A673 (cell line): ENCODE data around the gene KIF7. TPM values are rescaled to one million over a fixed set of nuclear protein-coding genes. Genes with fewer than 3 reads are reported as not detected.
A peak's percentile ranks its signal among the peaks of the same experiment; 100 is the strongest.

Experiments
- BruUV-seq: library from RNA; stranded (reverse); fragments of 400-500 nt; replicated peaks from 2 replicates; lab custom pipeline; 2021; lab: Mats Ljungman, UMichigan
- CTCF ChIA-PET: fragments of 300-600 bp; sonication (Branson Sonifier 250); formaldehyde crosslinking; loops from one replicate; lab custom pipeline; 2022; ENCODE audit warnings: antibody characterized with exemption; lab: Charles Lee
- POLR2A ChIA-PET: fragments of 300-600 bp; sonication (Branson Sonifier 250); formaldehyde crosslinking; loops from one replicate; lab custom pipeline; 2022; ENCODE audit warnings: antibody characterized with exemption; ENCODE audit not compliant: low non-redundant PET; lab: Charles Lee
- DNase-seq: peaks from one replicate; pipeline ENCODE4 v3.0.0-alpha.2; 2015; ENCODE audit warnings: low spot score
- H3K27ac ChIP-seq: fragments of 200-600 bp; sonication (generic); 2 replicates; pipeline ENCODE4 v1.5.1; 2016; ENCODE audit warnings: mixed run types, low read depth, mild to moderate bottlenecking, mixed read lengths, antibody characterized with exemption, low read length; ENCODE audit not compliant: poor library complexity, severe bottlenecking
- H3K27me3 ChIP-seq: fragments of 200-600 bp; sonication (generic); replicated peaks from 2 replicates; pipeline ENCODE4 v1.6.1; 2017; ENCODE audit warnings: mixed run types, low read depth, mild to moderate bottlenecking, mixed read lengths, antibody characterized with exemption, low read length; ENCODE audit not compliant: insufficient read depth, poor library complexity
- H3K36me3 ChIP-seq: fragments of 200-600 bp; sonication (generic); 2 replicates; pipeline ENCODE4 v1.6.1; 2016; ENCODE audit warnings: mixed run types, mild to moderate bottlenecking, mixed read lengths, antibody characterized with exemption, low read length; ENCODE audit not compliant: insufficient read depth, poor library complexity, severe bottlenecking
- H3K4me1 ChIP-seq: fragments of 200-600 bp; sonication (generic); 2 replicates; pipeline ENCODE4 v1.6.1; 2017; ENCODE audit warnings: mixed run types, mild to moderate bottlenecking, mixed read lengths, antibody characterized with exemption, low read length; ENCODE audit not compliant: insufficient read depth, poor library complexity, severe bottlenecking
- H3K4me3 ChIP-seq: fragments of 200-600 bp; sonication (generic); 2 replicates; pipeline ENCODE4 v1.5.1; 2016; ENCODE audit warnings: low read depth, mixed run types, mild to moderate bottlenecking, mixed read lengths, low read length; ENCODE audit not compliant: poor library complexity, severe bottlenecking
- H3K9me3 ChIP-seq: fragments of 200-600 bp; sonication (generic); 2 replicates; pipeline ENCODE4 v1.6.1; 2016; ENCODE audit warnings: mixed run types, low read depth, mild to moderate bottlenecking, mixed read lengths, antibody characterized with exemption, low read length; ENCODE audit not compliant: poor library complexity, severe bottlenecking
- EZH2 ChIP-seq: fragments of 200-600 bp; sonication (generic); IDR thresholded peaks from 2 replicates; pipeline ENCODE4 v1.6.1; 2017; ENCODE audit warnings: borderline replicate concordance, low read depth, mild to moderate bottlenecking, mixed read lengths, antibody characterized with exemption, low read length; ENCODE audit not compliant: poor library complexity, severe bottlenecking
- intact Hi-C: fragments of 100-400 bp; cut with micrococcal nuclease; formaldehyde crosslinking; loops from one replicate; pipeline ENCODE4 v1.10.0; 2022; ENCODE audit not compliant: unreplicated experiment
- total RNA-seq: library from RNA; stranded (reverse); gene quantifications from 2 replicates; pipeline ENCODE4 v1.2.3, GENCODE V29; 2021
- TF ChIP-seq, protein P1 (sequence below): fragments of 300-800, 200-600 bp; sonication (generic); conservative IDR thresholded peaks from 2 replicates; pipeline ENCODE4 v1.5.1; 2017; ENCODE audit warnings: low read depth, mild to moderate bottlenecking, antibody characterized with exemption, low read length, moderate library complexity, mixed read lengths

Gene KIF7
- total RNA-seq, 1 experiment from 2014 or later: 9.5 TPM

GRCh38 chr15:89674526-89674925 lies 19.3 kb upstream of the KIF7 start:
- no peak for TF ChIP-seq EZH2
- H3K4me1 ChIP-seq: no peaks in the 10 kb centered on the region
- BruUV-seq: no TSS peak
- POLR2A ChIA-PET: interaction anchor here (0.7 kb wide), 1 partner anchor 10 kb away, joined by 12 read pairs; no protein-coding TSS in a partner anchor
- DNase-seq: no peak
- no peak overlapping the region for H3K4me3 ChIP-seq
- intact Hi-C loops: no loop called here
- H3K9me3 ChIP-seq: no peaks in the 10 kb centered on the region
- CTCF ChIA-PET: no interaction called here
- no peaks in the 10 kb centered on the region for H3K36me3 ChIP-seq
- H3K27me3 ChIP-seq: no peaks in the 10 kb centered on the region
- no peak overlapping the region for H3K27ac ChIP-seq

GRCh38 chr15:89673165-89673512 lies 17.9 kb upstream of the KIF7 start:
- no peaks in the 10 kb centered on the region for H3K36me3 ChIP-seq
- H3K27ac ChIP-seq: no peak overlapping the region
- intact Hi-C loops: no loop called here
- BruUV-seq: no TSS peak
- H3K4me3 ChIP-seq: no peak overlapping the region
- CTCF ChIA-PET: interaction anchor here (0.5 to 1.1 kb wide), 3 partner anchors 9 to 415 kb away, joined by 3 read pairs; no protein-coding TSS in a partner anchor
- no peak for TF ChIP-seq EZH2
- TF ChIP-seq, protein P1, sequence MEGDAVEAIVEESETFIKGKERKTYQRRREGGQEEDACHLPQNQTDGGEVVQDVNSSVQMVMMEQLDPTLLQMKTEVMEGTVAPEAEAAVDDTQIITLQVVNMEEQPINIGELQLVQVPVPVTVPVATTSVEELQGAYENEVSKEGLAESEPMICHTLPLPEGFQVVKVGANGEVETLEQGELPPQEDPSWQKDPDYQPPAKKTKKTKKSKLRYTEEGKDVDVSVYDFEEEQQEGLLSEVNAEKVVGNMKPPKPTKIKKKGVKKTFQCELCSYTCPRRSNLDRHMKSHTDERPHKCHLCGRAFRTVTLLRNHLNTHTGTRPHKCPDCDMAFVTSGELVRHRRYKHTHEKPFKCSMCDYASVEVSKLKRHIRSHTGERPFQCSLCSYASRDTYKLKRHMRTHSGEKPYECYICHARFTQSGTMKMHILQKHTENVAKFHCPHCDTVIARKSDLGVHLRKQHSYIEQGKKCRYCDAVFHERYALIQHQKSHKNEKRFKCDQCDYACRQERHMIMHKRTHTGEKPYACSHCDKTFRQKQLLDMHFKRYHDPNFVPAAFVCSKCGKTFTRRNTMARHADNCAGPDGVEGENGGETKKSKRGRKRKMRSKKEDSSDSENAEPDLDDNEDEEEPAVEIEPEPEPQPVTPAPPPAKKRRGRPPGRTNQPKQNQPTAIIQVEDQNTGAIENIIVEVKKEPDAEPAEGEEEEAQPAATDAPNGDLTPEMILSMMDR: peak; percentile 76
- DNase-seq: peak; percentile 69
- no peaks in the 10 kb centered on the region for H3K4me1 ChIP-seq
- no peaks in the 10 kb centered on the region for H3K27me3 ChIP-seq
- no peaks in the 10 kb centered on the region for H3K9me3 ChIP-seq
- POLR2A ChIA-PET: no interaction called here

DNA sequence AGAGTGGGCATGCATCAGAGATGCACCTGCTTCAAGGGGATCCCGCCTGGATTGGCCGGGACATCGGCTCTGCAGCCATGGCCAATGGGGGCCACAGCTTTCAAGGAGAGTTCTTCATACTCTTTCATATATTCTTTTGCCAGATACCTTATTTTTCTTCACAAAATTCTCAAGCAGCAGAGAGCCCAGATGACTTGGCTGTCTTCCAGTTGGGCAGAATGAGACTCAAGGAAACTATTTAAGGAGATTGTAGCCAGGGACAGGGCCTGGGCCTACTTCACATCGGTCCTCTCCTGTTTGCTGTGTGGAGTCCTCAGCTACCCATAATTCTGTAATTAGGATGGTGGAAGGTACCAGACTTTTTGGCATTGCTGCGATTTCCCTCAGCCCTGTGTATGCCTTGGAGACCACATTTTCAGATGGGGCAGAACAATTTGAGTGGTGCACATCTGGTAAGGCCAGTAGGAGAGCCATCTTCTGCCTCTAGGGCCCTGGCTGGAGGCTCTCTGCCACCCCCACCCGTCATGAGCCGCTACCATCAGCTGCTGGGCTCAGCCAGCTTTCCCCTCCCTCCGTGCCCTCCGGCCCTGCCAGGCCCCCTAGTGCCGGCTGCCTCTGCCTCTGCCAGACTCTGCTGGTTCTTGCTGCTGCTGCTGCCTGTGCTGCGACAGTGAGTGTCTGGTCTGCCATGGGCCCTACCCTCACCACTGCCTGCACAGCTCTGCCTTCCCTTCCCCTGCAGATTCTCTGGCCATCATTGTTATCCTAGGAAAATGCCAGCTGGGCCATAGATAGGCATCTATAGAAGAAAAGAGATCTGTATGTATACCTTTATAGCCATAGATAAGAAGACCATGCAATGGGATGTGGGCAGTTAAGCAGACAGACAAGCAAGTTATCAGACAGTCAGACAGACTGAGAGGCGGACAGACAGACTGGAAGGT lies 17.2 kb upstream of the KIF7 start:
- no peaks in the 10 kb centered on the region for H3K4me1 ChIP-seq
- TF ChIP-seq, protein P1: no peak
- TF ChIP-seq EZH2: no peak
- ChIA-PET POLR2A (no interaction called here), CTCF (interaction anchor here (0.5 to 1.1 kb wide), 3 partner anchors 8 to 415 kb away, joined by 3 read pairs; no protein-coding TSS in a partner anchor)
- no peaks in the 10 kb centered on the region for H3K27me3 ChIP-seq
- no peak overlapping the region for H3K4me3 ChIP-seq
- intact Hi-C loops: no loop called here
- H3K36me3 ChIP-seq: no peaks in the 10 kb centered on the region
- H3K27ac ChIP-seq: no peak overlapping the region
- no peak for DNase-seq
- H3K9me3 ChIP-seq: no peaks in the 10 kb centered on the region
- no TSS peak for BruUV-seq
